HEK293T (cell line): ENCODE data around the gene CACHD1.
"Not testable (repeated sequence)": the region's sequence is repeated elsewhere in the genome, so short reads cannot be mapped to it uniquely, and the experiment has no call there.

Experiments
- NFRKB ChIP-seq: fragments of 450-650 bp; IDR thresholded peaks from 2 replicates; pipeline ENCODE4 v1.6.1; 2016; ENCODE audit warnings: mild to moderate bottlenecking, moderate library complexity
- SUZ12 ChIP-seq: fragments of 450-650 bp; IDR thresholded peaks from 2 replicates; pipeline ENCODE4 v1.6.1; 2016; ENCODE audit warnings: mild to moderate bottlenecking
- ZNF384 ChIP-seq: fragments of 450-650 bp; IDR thresholded peaks from 2 replicates; pipeline ENCODE4 v1.6.1; 2016

GRCh38 chr1:64702670-64703069 lies 232.7 kb downstream of the CACHD1 start:
- not testable (repeated sequence) for TF ChIP-seq ZNF384, NFRKB, SUZ12
